IMR-90 (cell line): ENCODE results near the gene SERPINA12. TPM values are rescaled to one million over a fixed set of nuclear protein-coding genes. Genes with fewer than 3 reads are reported as not detected.

ENCODE experiments used
- ATAC-seq: fragments of 200-7000 bp; cut with Tn5 transposase; 2 replicates; pipeline ENCODE4 v1.9.1; 2020; ENCODE audit warnings: low read depth, mild to moderate bottlenecking, moderate library complexity
- BruUV-seq: library from RNA; stranded (reverse); fragments of 400-500 nt; replicated peaks from 2 replicates; lab custom pipeline; 2021; lab: Mats Ljungman, UMichigan
- CTCF ChIA-PET: fragments of 300-600 bp; formaldehyde crosslinking; extraction: SDS; loops from one replicate; lab custom pipeline; 2021; ENCODE audit warnings: antibody characterized with exemption; lab: Yijun Ruan, JAX
- POLR2A ChIA-PET: fragments of 300-600 bp; sonication (Branson Sonifier 250); formaldehyde crosslinking; loops from one replicate; lab custom pipeline; 2022; ENCODE audit warnings: antibody characterized with exemption; ENCODE audit not compliant: unreplicated experiment; lab: Charles Lee
- DNase-seq: peaks from one replicate; pipeline ENCODE4 v3.0.0; 2013
- H2AFZ ChIP-seq: replicated peaks from 2 replicates; pipeline ENCODE3; 2013; ENCODE audit warnings: low read length, mild to moderate bottlenecking; ENCODE audit not compliant: poor library complexity
- H2AK5ac ChIP-seq: 2 replicates; pipeline ENCODE4 v1.6.1; 2013; ENCODE audit warnings: low read depth, low read length, inconsistent platforms
- H2AK9ac ChIP-seq: replicated peaks from 2 replicates; pipeline ENCODE3; 2013; ENCODE audit warnings: mild to moderate bottlenecking, low read depth, low read length, moderate library complexity; ENCODE audit not compliant: poor library complexity
- H2BK120ac ChIP-seq: 2 replicates; pipeline ENCODE4 v1.6.1; 2013; ENCODE audit warnings: low read depth, low read length, inconsistent platforms
- H2BK15ac ChIP-seq: 3 replicates; pipeline ENCODE4 v1.6.1; 2013; ENCODE audit warnings: low read depth, low read length, inconsistent platforms
- H2BK20ac ChIP-seq: 2 replicates; pipeline ENCODE4 v1.6.1; 2013; ENCODE audit warnings: low read depth, mild to moderate bottlenecking, inconsistent platforms, low read length, moderate library complexity
- H2BK5ac ChIP-seq: 2 replicates; pipeline ENCODE4 v1.6.1; 2013; ENCODE audit warnings: mild to moderate bottlenecking, low read depth, low read length, inconsistent platforms; ENCODE audit not compliant: poor library complexity, severe bottlenecking
- H3K14ac ChIP-seq: replicated peaks from 2 replicates; pipeline ENCODE4 v1.6.1; 2013; ENCODE audit warnings: low read depth, low read length, inconsistent platforms
- H3K18ac ChIP-seq: 2 replicates; pipeline ENCODE4 v1.6.1; 2013; ENCODE audit warnings: low read depth, low read length, control low read depth
- H3K23ac ChIP-seq: 2 replicates; pipeline ENCODE4 v1.6.1; 2013; ENCODE audit warnings: low read depth, low read length, inconsistent platforms
- H3K27ac ChIP-seq: 2 replicates; pipeline ENCODE4 v1.5.1; 2013; ENCODE audit warnings: mild to moderate bottlenecking, control low read depth, low read length; ENCODE audit not compliant: insufficient read depth
- H3K27me3 ChIP-seq: 2 replicates; pipeline ENCODE4 v1.6.1; 2013; ENCODE audit warnings: low read length; ENCODE audit not compliant: control insufficient read depth, insufficient read depth
- H3K36me3 ChIP-seq: 2 replicates; pipeline ENCODE4 v1.6.1; 2013; ENCODE audit warnings: low read length, mixed read lengths; ENCODE audit not compliant: control insufficient read depth, insufficient read depth
- H3K4ac ChIP-seq: 2 replicates; pipeline ENCODE4 v1.6.1; 2013; ENCODE audit warnings: low read depth, low read length, inconsistent platforms
- H3K4me1 ChIP-seq: 2 replicates; pipeline ENCODE4 v1.6.1; 2013; ENCODE audit warnings: low read length, mixed read lengths; ENCODE audit not compliant: control insufficient read depth, insufficient read depth
- H3K4me2 ChIP-seq: 2 replicates; pipeline ENCODE4 v1.6.1; 2013; ENCODE audit warnings: low read depth, mild to moderate bottlenecking, control low read depth, low read length, moderate library complexity
- H3K4me3 ChIP-seq: 2 replicates; pipeline ENCODE4 v1.5.1; 2013; ENCODE audit warnings: low read depth, mild to moderate bottlenecking, control low read depth, low read length, moderate library complexity; ENCODE audit not compliant: insufficient read depth
- H3K56ac ChIP-seq: 2 replicates; pipeline ENCODE4 v1.6.1; 2013; ENCODE audit warnings: low read length, inconsistent platforms; ENCODE audit not compliant: insufficient read depth; ENCODE audit errors: extremely low read depth
- H3K79me1 ChIP-seq, 2 experiments: 2 replicates each; pipeline ENCODE4 v1.6.1; 2013; ENCODE audit warnings: low read length in 2 of 2, inconsistent platforms in 1 of 2, low read depth in 1 of 2
- H3K9ac ChIP-seq: 2 replicates; pipeline ENCODE4 v1.6.1; 2013; ENCODE audit warnings: low read depth, low read length, control low read depth
- H3K9me1 ChIP-seq: 2 replicates; pipeline ENCODE4 v1.6.1; 2013; ENCODE audit warnings: low read length, inconsistent platforms; ENCODE audit not compliant: insufficient read depth
- H3K9me3 ChIP-seq: 2 replicates; pipeline ENCODE4 v1.6.1; 2013; ENCODE audit warnings: low read length; ENCODE audit not compliant: control insufficient read depth, insufficient read depth
- H4K20me1 ChIP-seq: 2 replicates; pipeline ENCODE4 v1.6.1; 2013; ENCODE audit warnings: low read length, inconsistent platforms; ENCODE audit not compliant: insufficient read depth
- H4K5ac ChIP-seq: 2 replicates; pipeline ENCODE4 v1.6.1; 2013; ENCODE audit warnings: mild to moderate bottlenecking, low read depth, low read length, control low read depth
- H4K8ac ChIP-seq, 2 experiments: 2 replicates each; pipeline ENCODE4 v1.6.1; 2013; ENCODE audit warnings: low read depth in 2 of 2, low read length in 2 of 2, control low read depth in 1 of 2, inconsistent platforms in 1 of 2
- H4K91ac ChIP-seq: 2 replicates; pipeline ENCODE4 v1.6.1; 2013; ENCODE audit warnings: low read depth, low read length, inconsistent platforms; ENCODE audit not compliant: insufficient read depth
- BHLHE40 ChIP-seq: fragments of 150-350 bp; IDR thresholded peaks from 2 replicates; pipeline ENCODE4 v1.6.1; 2016; ENCODE audit warnings: mild to moderate bottlenecking, low read depth, low read length
- CHD1 ChIP-seq: IDR thresholded peaks from 2 replicates; pipeline ENCODE4 v1.6.1; 2012; ENCODE audit warnings: low read depth, low read length, improper control_type of control experiment
- CTCF ChIP-seq: conservative IDR thresholded peaks from 2 replicates; pipeline ENCODE4 v1.5.1; 2012; ENCODE audit warnings: mild to moderate bottlenecking, low read depth, low read length, improper control_type of control experiment
- MAFK ChIP-seq: IDR thresholded peaks from 2 replicates; pipeline ENCODE4 v1.6.1; 2012; ENCODE audit warnings: low read depth, low read length, improper control_type of control experiment
- MAZ ChIP-seq: IDR thresholded peaks from 2 replicates; pipeline ENCODE4 v1.6.1; 2012; ENCODE audit warnings: low read depth, mild to moderate bottlenecking, low read length, improper control_type of control experiment, moderate library complexity, borderline replicate concordance
- POLR2A ChIP-seq: IDR thresholded peaks from 2 replicates; pipeline ENCODE4 v1.6.1; 2012; ENCODE audit warnings: mild to moderate bottlenecking, low read depth, low read length
- RAD21 ChIP-seq: IDR thresholded peaks from 2 replicates; pipeline ENCODE4 v1.6.1; 2012; ENCODE audit warnings: low read length, improper control_type of control experiment
- SMC3 ChIP-seq: fragments of 150-350 bp; IDR thresholded peaks from 2 replicates; pipeline ENCODE4 v1.6.1; 2016; ENCODE audit warnings: low read depth, mild to moderate bottlenecking, antibody characterized with exemption, low read length, moderate library complexity
- WGBS, 2 experiments: methylation state at CpG; one replicate each; pipeline versions ENCODE4 v1.1.5 to v1.1.7; 2013; ENCODE audit warnings: missing lambda C conversion rate in 2 of 2; ENCODE audit not compliant: insufficient read length in 1 of 2; ENCODE audit errors: extremely low coverage in 2 of 2; 5-methylcytosine and 5-hydroxymethylcytosine counted together
- dilution Hi-C: fragments of 300-500 bp; cut with HindIII; formaldehyde crosslinking; loops from one replicate; pipeline ENCODE4 v1.14.3; 2018; ENCODE audit warnings: low sequenced_read_pairs; ENCODE audit not compliant: unreplicated experiment
- in situ Hi-C: fragments of 300-500 bp; cut with MboI; formaldehyde crosslinking; loops from 3 replicates; pipeline ENCODE4 v1.14.3; 2019; ENCODE audit warnings: low sequenced_read_pairs, inconsistent platforms, mixed read lengths
- intact Hi-C: fragments of 100-400 bp; cut with micrococcal nuclease; formaldehyde crosslinking; loops from 2 replicates; pipeline ENCODE4 v1.10.0; 2022
- polyA plus RNA-seq, 3 experiments: library from polyadenylated mRNA; depleted of rRNA; stranded (reverse); fragments of >200 nt; gene quantifications; 2 replicates each; pipeline ENCODE4 v1.2.3, GENCODE V29; 2012; ENCODE audit warnings: low replicate concordance in 1 of 3
- total RNA-seq: library from RNA; depleted of rRNA; stranded (reverse); fragments of >200 nt; gene quantifications from 2 replicates; pipeline ENCODE4 v1.2.3, GENCODE V29; 2012
- TF ChIP-seq, protein P1 (sequence below): fragments of 150-350 bp; IDR thresholded peaks from 2 replicates; pipeline ENCODE4 v1.6.1; 2017; ENCODE audit warnings: mild to moderate bottlenecking, antibody characterized with exemption, low read length, low read depth

The SERPINA12 gene
- total and polyA plus RNA-seq, 2 of the 4 experiments (the other 2 are of a cell fraction), result not detected

DNA sequence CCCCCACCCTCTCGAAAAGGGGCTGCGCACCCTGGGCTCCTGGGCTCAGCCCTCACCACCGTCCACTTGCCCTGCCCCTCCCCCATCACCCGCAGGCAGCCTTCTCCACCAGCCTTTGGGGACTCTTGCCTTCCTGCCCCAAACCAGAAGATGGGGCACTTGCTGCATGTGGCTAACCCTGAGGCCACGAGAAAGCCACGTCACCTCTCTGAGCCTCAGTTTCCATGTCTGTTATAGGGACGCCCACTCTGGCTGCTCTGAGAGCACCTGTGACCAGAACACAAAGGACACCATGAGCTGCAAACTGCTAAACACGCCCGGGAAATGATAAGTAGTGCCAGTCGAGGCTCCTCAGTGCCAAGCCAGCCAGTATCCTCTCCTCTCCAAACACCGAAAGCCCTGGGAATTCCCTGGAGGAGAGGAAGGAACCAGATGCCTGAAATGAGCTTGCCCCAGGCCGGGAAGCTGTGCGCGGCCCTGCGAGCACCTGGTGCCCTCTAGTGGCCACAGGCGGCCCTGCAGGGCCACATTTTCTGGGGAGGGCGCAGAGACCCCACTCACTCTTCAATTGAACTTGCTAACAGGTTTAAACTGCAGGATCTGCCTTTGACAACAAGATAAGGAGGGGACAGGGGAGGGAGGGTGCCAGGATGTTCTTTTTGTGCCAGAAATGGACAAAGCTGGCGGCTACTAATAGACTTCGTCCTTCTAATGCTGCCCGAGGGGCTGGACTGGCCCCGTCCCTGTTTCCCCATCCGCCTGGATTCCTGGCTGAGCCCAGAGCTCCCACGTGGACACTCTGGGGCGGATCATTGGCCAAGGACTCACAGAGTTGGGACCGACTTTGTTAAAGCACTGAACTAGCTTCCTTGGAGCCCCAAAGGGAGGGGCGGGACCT, 23.1 kb downstream of the SERPINA12 start:
- H3K14ac ChIP-seq, result no peak overlapping the region
- H3K4ac ChIP-seq, result no peak overlapping the region
- ChIA-PET CTCF (interaction anchor here (0.6 to 1.4 kb wide), 18 partner anchors 9 to 733 kb away, joined by 3 to 6 read pairs (median 3); partner anchors contain the start of gene SERPINA9), POLR2A (no interaction called here)
- no TSS peak for BruUV-seq
- TF ChIP-seq RAD21, result peak; percentile 83
- TF ChIP-seq, protein P1, sequence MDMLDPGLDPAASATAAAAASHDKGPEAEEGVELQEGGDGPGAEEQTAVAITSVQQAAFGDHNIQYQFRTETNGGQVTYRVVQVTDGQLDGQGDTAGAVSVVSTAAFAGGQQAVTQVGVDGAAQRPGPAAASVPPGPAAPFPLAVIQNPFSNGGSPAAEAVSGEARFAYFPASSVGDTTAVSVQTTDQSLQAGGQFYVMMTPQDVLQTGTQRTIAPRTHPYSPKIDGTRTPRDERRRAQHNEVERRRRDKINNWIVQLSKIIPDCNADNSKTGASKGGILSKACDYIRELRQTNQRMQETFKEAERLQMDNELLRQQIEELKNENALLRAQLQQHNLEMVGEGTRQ, result no peak; the same call in 1 of the 2 replicates
- peak; percentile 28; the same call in 1 of the 2 replicates for TF ChIP-seq MAZ
- no peak for TF ChIP-seq POLR2A
- TF ChIP-seq CHD1, result no peak
- TF ChIP-seq CTCF, result peak; percentile 94
- TF ChIP-seq SMC3, result peak; percentile 70
- TF ChIP-seq BHLHE40, result no peak
- TF ChIP-seq MAFK, result no peak
- H3K23ac ChIP-seq, result no peak overlapping the region
- H3K36me3 ChIP-seq, result no peaks in the 10 kb centered on the region
- H2AFZ ChIP-seq, result peak overlapping the region; percentile 45
- H2BK120ac ChIP-seq, result no peak overlapping the region
- H2AK5ac ChIP-seq, result no peak overlapping the region
- peak; percentile 91 for ATAC-seq
- H2BK5ac ChIP-seq, result no peak overlapping the region
- H2BK15ac ChIP-seq, result no peak overlapping the region
- no peak overlapping the region for H3K27ac ChIP-seq
- DNase-seq, result peak; percentile 46
- no peak overlapping the region for H3K9ac ChIP-seq
- H4K20me1 ChIP-seq, result no peaks in the 10 kb centered on the region
- H3K9me1 ChIP-seq, result no peaks in the 10 kb centered on the region
- no peak overlapping the region for H3K4me2 ChIP-seq
- intact Hi-C loops (loop anchor here (1.0 to 10.0 kb wide), 5 partner anchors 52 to 354 kb away; no protein-coding TSS in a partner anchor), in situ Hi-C loops (no loop called here), dilution Hi-C loops (no loop called here)
- WGBS, 2 experiments, result 0% methylated on average over 7 of the region's 26 CpGs; no CpG with 5 or more reads in 1 of the 2 experiments
- H2AK9ac ChIP-seq, result no peak overlapping the region
- no peaks in the 10 kb centered on the region for H3K9me3 ChIP-seq
- H3K18ac ChIP-seq, result no peak overlapping the region
- H2BK20ac ChIP-seq, result no peak overlapping the region
- H4K8ac ChIP-seq, result no peak overlapping the region
- no peak overlapping the region for H4K91ac ChIP-seq
- no peak overlapping the region for H3K56ac ChIP-seq
- H3K4me1 ChIP-seq, result no peaks in the 10 kb centered on the region; the same call in 1 of the 2 replicates
- no peaks in the 10 kb centered on the region for H3K79me1 ChIP-seq
- H3K4me3 ChIP-seq, result no peak overlapping the region
- no peak overlapping the region for H4K5ac ChIP-seq
- peaks cover 10% of the 10 kb centered on the region for H3K27me3 ChIP-seq
